Right ventricle myocardium inferior (tissue), 1 donor: Measurements from ENCODE around the gene THRB. TPM values are rescaled to one million over a fixed set of nuclear protein-coding genes. Genes with fewer than 3 reads are reported as not detected.
"Not testable (repeated sequence)": the region's sequence is repeated elsewhere in the genome, so short reads cannot be mapped to it uniquely, and the experiment has no call there.

Experiments
- ATAC-seq: fragments of 200-7000 bp; cut with Tn5 transposase; one replicate; pipeline ENCODE4 v1.9.1; 2020; ENCODE audit warnings: mild to moderate bottlenecking, moderate library complexity
- DNase-seq: peaks from one replicate; pipeline ENCODE4 v3.0.0; 2021; ENCODE audit errors: missing footprints
- intact Hi-C: fragments of 100-400 bp; cut with DNase I; formaldehyde crosslinking; loops from one replicate; pipeline ENCODE4 v1.11.0; 2022
- total RNA-seq: library from RNA; stranded (reverse); fragmentation: NEBNext Ultra II Directional; extraction: Animal tissue kit (Norgen Biotek cat#: 25700); gene quantifications from one replicate; pipeline ENCODE4 v1.2.1, GENCODE V29; 2021
- donor health status: DM: no; HTN: yes; CAD: no; lungs with severe emphysema.

Gene THRB
- total RNA-seq, 1 donor from 2014 or later, result 25.9 TPM

GRCh38 chr3:24432989-24433388 lies 61.7 kb downstream of the THRB start:
- ATAC-seq (no peak), DNase-seq (no peak)
- intact Hi-C loops, result loop anchor here (5.0 kb wide), 1 partner anchor 59 kb away; the partner anchor contains the start of gene THRB

- intact Hi-C loops, result no loop called here
- ATAC-seq, result no peak
- no peak for DNase-seq
Measured at GRCh38 chr3:24428481-24428880, 66.2 kb downstream of the THRB start.

GRCh38 chr3:24426896-24427295 lies 67.8 kb downstream of the THRB start:
- DNase-seq, result no peak
- intact Hi-C loops, result no loop called here

GRCh38 chr3:24420829-24421228 lies 73.8 kb downstream of the THRB start:
- intact Hi-C loops, DNase-seq, ATAC-seq: not testable (repeated sequence)

More at GRCh38 chr3:24426896-24427295, 67.8 kb downstream of the THRB start:
- no peak for ATAC-seq

GRCh38 chr3:24420224-24420623 lies 74.4 kb downstream of the THRB start:
- ATAC-seq, result peak; percentile 24

GRCh38 chr3:24419067-24419791 lies 75.4 kb downstream of the THRB start:
- no peak for DNase-seq
- peak; percentile 60 for ATAC-seq
- intact Hi-C loops, result no loop called here

More at GRCh38 chr3:24420224-24420623, 74.4 kb downstream of the THRB start:
- intact Hi-C loops, result no loop called here
- no peak for DNase-seq

GRCh38 chr3:24417730-24418129 lies 76.9 kb downstream of the THRB start:
- no peak for ATAC-seq
- intact Hi-C loops, result no loop called here

GRCh38 chr3:24416224-24416623 lies 78.4 kb downstream of the THRB start:
- intact Hi-C loops, result no loop called here
- DNase-seq (no peak), ATAC-seq (no peak)

More at GRCh38 chr3:24417730-24418129, 76.9 kb downstream of the THRB start:
- no peak for DNase-seq

- intact Hi-C loops, result no loop called here
- no peak for DNase-seq
Measured at GRCh38 chr3:24415824-24416223, 78.8 kb downstream of the THRB start.

GRCh38 chr3:24413662-24414061 lies 81.0 kb downstream of the THRB start:
- DNase-seq, ATAC-seq, intact Hi-C loops: not testable (repeated sequence)

More at GRCh38 chr3:24415824-24416223, 78.8 kb downstream of the THRB start:
- no peak for ATAC-seq

GRCh38 chr3:24410860-24411259 lies 83.8 kb downstream of the THRB start:
- DNase-seq, result no peak
- intact Hi-C loops, result no loop called here
- no peak for ATAC-seq

GRCh38 chr3:24407980-24408680 lies 86.5 kb downstream of the THRB start:
- intact Hi-C loops, result no loop called here
- DNase-seq (no peak), ATAC-seq (no peak)

- no peak for ATAC-seq
- DNase-seq, result no peak
- intact Hi-C loops, result no loop called here
Measured at GRCh38 chr3:24406900-24407299, 87.8 kb downstream of the THRB start.

- ATAC-seq (no peak), DNase-seq (no peak)
- intact Hi-C loops, result no loop called here
Measured at GRCh38 chr3:24405057-24405456, 89.6 kb downstream of the THRB start.

- intact Hi-C loops, result no loop called here
- DNase-seq (no peak), ATAC-seq (peak; percentile 3)
Measured at GRCh38 chr3:24401811-24402185, 92.9 kb downstream of the THRB start.

GRCh38 chr3:24401090-24401810 lies 93.4 kb downstream of the THRB start:
- intact Hi-C loops, result no loop called here
- DNase-seq, result no peak
- peak; percentile 70 for ATAC-seq

GRCh38 chr3:24400450-24400849 lies 94.2 kb downstream of the THRB start:
- no peak for DNase-seq
- no peak for ATAC-seq
- intact Hi-C loops, result no loop called here

GRCh38 chr3:24400015-24400414 lies 94.6 kb downstream of the THRB start:
- ATAC-seq (no peak), DNase-seq (no peak)
- intact Hi-C loops, result no loop called here

GRCh38 chr3:24399614-24400013 lies 95.0 kb downstream of the THRB start:
- ATAC-seq (no peak), DNase-seq (no peak)
- intact Hi-C loops, result no loop called here
